ENCODE measurements around the gene SOX6. TPM values are rescaled to one million over a fixed set of nuclear protein-coding genes. Genes with fewer than 3 reads are reported as not detected.

The SOX6 gene
- total and polyA plus RNA-seq, 2 donors (not counting 3 experiments of a cell fraction or from before 2014, with no cell fraction given) = 0.14 to 3.7 TPM

DNA sequence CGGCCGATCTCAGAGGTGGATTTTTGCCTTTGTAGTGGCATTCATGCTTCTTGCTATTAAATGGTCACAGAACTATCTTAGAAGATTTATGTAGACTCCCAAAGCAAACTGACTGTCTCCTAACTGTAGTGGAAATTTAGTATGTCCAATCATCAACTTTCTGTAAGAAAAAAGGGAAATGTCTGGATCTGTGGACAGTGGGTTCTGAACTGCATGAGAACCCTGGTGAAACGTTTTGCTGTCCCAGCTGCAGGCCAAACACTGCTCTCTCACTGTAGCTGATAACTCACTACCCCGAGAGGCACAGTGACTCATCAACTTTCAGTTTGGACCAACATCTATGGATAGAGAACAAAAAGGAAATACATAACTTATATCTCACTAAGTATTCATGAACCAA is 387.1 kb downstream of the SOX6 start:
- Histone ChIP-seq H3K36me3 (ENCODE audit: control insufficient read depth in 2 of 2, extremely low read depth in 1 of 2, insufficient read depth in 2 of 2, low read length in 2 of 2) (no peaks in the 10 kb centered on the region), H3K4me1 (ENCODE audit: control insufficient read depth, extremely low read depth, insufficient read depth, low read length) (peaks cover 24% of the 10 kb centered on the region), H2AFZ (ENCODE audit: low read depth, low read length) (peak overlapping the region; percentile 85), H3K4me3 (replicated peaks in 1 of 3; ENCODE audit: insufficient read depth in 1 of 3, low read depth in 1 of 3, low read length in 3 of 3) (no peak overlapping the region), H3K9me1 (replicated peaks; ENCODE audit: control insufficient read depth, extremely low read depth, insufficient read depth, low read length) (no peaks in the 10 kb centered on the region), H3K9me3 (replicated peaks; ENCODE audit: control insufficient read depth, insufficient read depth, low read length) (no peaks in the 10 kb centered on the region), H3K27me3 (ENCODE audit: control insufficient read depth in 2 of 2, insufficient read depth in 2 of 2, low read length in 2 of 2) (no peaks in the 10 kb centered on the region), H3K4me2 (ENCODE audit: insufficient read depth, low read length) (peak overlapping the region; percentile 33), H3K27ac (ENCODE audit: insufficient read depth, low read depth, low read length) (peak overlapping the region; percentile 93), H3K79me2 (ENCODE audit: control insufficient read depth, insufficient read depth, low read length) (no peaks in the 10 kb centered on the region), H4K20me1 (replicated peaks; ENCODE audit: control insufficient read depth, extremely low read depth, insufficient read depth, low read length) (no peaks in the 10 kb centered on the region), H3K9ac (replicated peaks; ENCODE audit: extremely low read depth, insufficient read depth, low read length) (peak overlapping the region; percentile 86)
- CTCF ChIA-PET = interaction anchor here (1.1 kb wide), 1 partner anchor 28 kb away, joined by 3 read pairs; no protein-coding TSS in a partner anchor
- peak; percentile 90 for FAIRE-seq
- BruUV-seq (replicated peaks) = TSS peak; percentile 91
- TF ChIP-seq FOS (IDR thresholded peaks at IDR 0.05; ENCODE audit: borderline replicate concordance, insufficient read depth, low read length) (peak; percentile 45), JUN (IDR thresholded peaks at IDR 0.05; ENCODE audit: borderline replicate concordance, insufficient read depth, insufficient read length, low read depth) (peak; percentile 74), EZH2 (IDR thresholded peaks at IDR 0.05; ENCODE audit: borderline replicate concordance, low read depth, low read length, severe bottlenecking) (no peak)
- POLR2A ChIA-PET = no interaction called here
- intact Hi-C loops (cut with micrococcal nuclease) (loop anchor here (1.0 kb wide), 1 partner anchor 637 kb away; no protein-coding TSS in a partner anchor), dilution Hi-C loops (cut with MboI; ENCODE audit: extremely low pct_ligation_motif_present, low sequenced_read_pairs) (no loop called here)
- peak; percentile 85 for DNase-seq (ENCODE audit: low read depth, low spot score)

DNA sequence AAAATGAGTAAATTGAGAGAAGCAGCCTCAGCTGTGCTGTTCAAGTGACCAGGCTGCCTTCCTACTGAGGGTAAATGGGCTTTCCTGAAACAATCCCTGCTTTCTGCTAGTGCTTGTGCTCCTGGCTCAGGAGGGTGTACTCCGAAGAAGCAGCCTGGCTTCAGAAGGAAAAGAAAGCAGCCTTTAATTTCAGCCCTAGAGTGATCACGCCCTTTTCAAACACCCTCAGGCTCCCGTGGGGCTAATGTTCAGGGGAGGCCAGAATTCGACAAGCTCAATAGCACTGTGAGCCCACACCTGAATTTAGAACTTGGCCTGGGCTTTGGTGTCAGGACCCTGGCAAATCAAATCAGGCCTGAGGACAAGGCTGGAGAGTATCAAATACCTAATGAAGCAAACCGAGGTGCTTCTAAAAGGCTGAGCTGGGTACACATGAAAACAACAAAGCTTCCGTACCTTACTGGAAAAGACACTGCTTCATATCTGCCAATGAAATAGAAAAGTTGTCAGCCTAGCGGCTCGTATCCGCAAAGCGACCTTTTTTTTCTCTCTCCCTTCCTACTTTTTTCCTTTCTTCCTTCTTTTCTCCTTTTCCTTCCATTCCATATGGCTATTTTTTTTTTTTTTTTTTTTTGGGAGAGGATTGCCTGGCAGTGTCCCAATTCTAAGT is 387.8 kb downstream of the SOX6 start:
- Histone ChIP-seq H3K27ac (ENCODE audit: insufficient read depth, low read depth, low read length) (peak overlapping the region; percentile 93), H3K9me1 (replicated peaks; ENCODE audit: control insufficient read depth, extremely low read depth, insufficient read depth, low read length) (no peaks in the 10 kb centered on the region), H4K20me1 (replicated peaks; ENCODE audit: control insufficient read depth, extremely low read depth, insufficient read depth, low read length) (no peaks in the 10 kb centered on the region), H2AFZ (ENCODE audit: low read depth, low read length) (peak overlapping the region; percentile 95), H3K79me2 (ENCODE audit: control insufficient read depth, insufficient read depth, low read length) (no peaks in the 10 kb centered on the region), H3K4me1 (ENCODE audit: control insufficient read depth, extremely low read depth, insufficient read depth, low read length) (peaks cover 24% of the 10 kb centered on the region), H3K9me3 (replicated peaks; ENCODE audit: control insufficient read depth, insufficient read depth, low read length) (no peaks in the 10 kb centered on the region), H3K4me2 (ENCODE audit: insufficient read depth, low read length) (peak overlapping the region; percentile 38), H3K4me3 (replicated peaks in 1 of 3; ENCODE audit: insufficient read depth in 1 of 3, low read depth in 1 of 3, low read length in 3 of 3) (no peak overlapping the region), H3K27me3 (ENCODE audit: control insufficient read depth in 2 of 2, insufficient read depth in 2 of 2, low read length in 2 of 2) (no peaks in the 10 kb centered on the region), H3K9ac (replicated peaks; ENCODE audit: extremely low read depth, insufficient read depth, low read length) (peak overlapping the region; percentile 86), H3K36me3 (ENCODE audit: control insufficient read depth in 2 of 2, extremely low read depth in 1 of 2, insufficient read depth in 2 of 2, low read length in 2 of 2) (no peaks in the 10 kb centered on the region)
- intact Hi-C loops (cut with micrococcal nuclease) (loop anchor here (1.0 kb wide), 2 partner anchors 34 to 638 kb away; no protein-coding TSS in a partner anchor), dilution Hi-C loops (cut with MboI; ENCODE audit: extremely low pct_ligation_motif_present, low sequenced_read_pairs) (no loop called here)
- TF ChIP-seq, protein P1, sequence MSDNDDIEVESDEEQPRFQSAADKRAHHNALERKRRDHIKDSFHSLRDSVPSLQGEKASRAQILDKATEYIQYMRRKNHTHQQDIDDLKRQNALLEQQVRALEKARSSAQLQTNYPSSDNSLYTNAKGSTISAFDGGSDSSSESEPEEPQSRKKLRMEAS (IDR thresholded peaks at IDR 0.05; ENCODE audit: insufficient read depth, insufficient read length) = no peak
- TF ChIP-seq, protein P2, sequence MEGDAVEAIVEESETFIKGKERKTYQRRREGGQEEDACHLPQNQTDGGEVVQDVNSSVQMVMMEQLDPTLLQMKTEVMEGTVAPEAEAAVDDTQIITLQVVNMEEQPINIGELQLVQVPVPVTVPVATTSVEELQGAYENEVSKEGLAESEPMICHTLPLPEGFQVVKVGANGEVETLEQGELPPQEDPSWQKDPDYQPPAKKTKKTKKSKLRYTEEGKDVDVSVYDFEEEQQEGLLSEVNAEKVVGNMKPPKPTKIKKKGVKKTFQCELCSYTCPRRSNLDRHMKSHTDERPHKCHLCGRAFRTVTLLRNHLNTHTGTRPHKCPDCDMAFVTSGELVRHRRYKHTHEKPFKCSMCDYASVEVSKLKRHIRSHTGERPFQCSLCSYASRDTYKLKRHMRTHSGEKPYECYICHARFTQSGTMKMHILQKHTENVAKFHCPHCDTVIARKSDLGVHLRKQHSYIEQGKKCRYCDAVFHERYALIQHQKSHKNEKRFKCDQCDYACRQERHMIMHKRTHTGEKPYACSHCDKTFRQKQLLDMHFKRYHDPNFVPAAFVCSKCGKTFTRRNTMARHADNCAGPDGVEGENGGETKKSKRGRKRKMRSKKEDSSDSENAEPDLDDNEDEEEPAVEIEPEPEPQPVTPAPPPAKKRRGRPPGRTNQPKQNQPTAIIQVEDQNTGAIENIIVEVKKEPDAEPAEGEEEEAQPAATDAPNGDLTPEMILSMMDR (IDR thresholded peaks at IDR 0.05; ENCODE audit: extremely low read depth in 1 of 2, insufficient read depth in 1 of 2, low read depth in 1 of 2, low read length in 2 of 2) = no peak
- TF ChIP-seq POLR2A (IDR thresholded peaks at IDR 0.05; ENCODE audit: low read depth, low read length) (no peak), GATA2 (IDR thresholded peaks at IDR 0.05; ENCODE audit: insufficient read depth, insufficient read length, low read depth, low read length) (no peak), POLR2AphosphoS5 (IDR thresholded peaks at IDR 0.05; ENCODE audit: insufficient read depth, low read depth, low read length) (no peak), JUN (IDR thresholded peaks at IDR 0.05; ENCODE audit: borderline replicate concordance, insufficient read depth, insufficient read length, low read depth) (no peak), MYC (IDR thresholded peaks at IDR 0.05; ENCODE audit: low read depth, low read length) (no peak), EZH2 (IDR thresholded peaks at IDR 0.05; ENCODE audit: borderline replicate concordance, low read depth, low read length, severe bottlenecking) (no peak), FOS (IDR thresholded peaks at IDR 0.05; ENCODE audit: borderline replicate concordance, insufficient read depth, low read length) (no peak)
- FAIRE-seq (peak; percentile 28), DNase-seq (ENCODE audit: low read depth, low spot score) (no peak)
- ChIA-PET CTCF (interaction anchor here (0.7 to 1.1 kb wide), 4 partner anchors 15 to 645 kb away, joined by 3 to 5 read pairs (median 4); no protein-coding TSS in a partner anchor), POLR2A (no interaction called here)
- TSS peak; percentile 97 for BruUV-seq (replicated peaks)
